ENCODE results near the gene MAPK1IP1L.
A peak's percentile ranks its signal among the peaks of the same experiment; 100 is the strongest.

The MAPK1IP1L gene

DNA sequence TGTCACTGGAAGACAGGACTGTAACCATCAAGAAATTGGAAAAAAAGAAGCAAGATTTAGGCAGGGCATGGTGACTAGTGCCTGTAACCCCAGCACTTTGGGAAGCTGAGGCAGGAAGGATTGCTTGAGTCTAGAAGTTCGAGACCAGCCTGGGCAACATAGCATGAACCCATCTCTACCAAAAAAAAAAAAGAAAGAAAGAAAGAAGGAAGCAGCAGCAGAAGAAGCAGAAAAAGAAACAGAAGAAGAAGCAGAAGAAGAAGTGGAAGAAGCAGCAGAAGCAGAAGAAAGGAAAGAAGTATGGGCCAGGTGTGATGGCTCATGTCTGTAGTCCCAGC lies 47.1 kb downstream of the MAPK1IP1L start:
- Mint-ChIP-seq H3K27ac (peak overlapping the region; percentile 94), H3K27me3 (no peaks in the 10 kb centered on the region), H3K4me3 (peak overlapping the region; percentile 9), H3K36me3 (peaks cover 2% of the 10 kb centered on the region), H3K9me3 (ENCODE audit: low read depth) (no peaks in the 10 kb centered on the region), H3K4me1 (ENCODE audit: low read depth) (peaks cover 40% of the 10 kb centered on the region)

DNA sequence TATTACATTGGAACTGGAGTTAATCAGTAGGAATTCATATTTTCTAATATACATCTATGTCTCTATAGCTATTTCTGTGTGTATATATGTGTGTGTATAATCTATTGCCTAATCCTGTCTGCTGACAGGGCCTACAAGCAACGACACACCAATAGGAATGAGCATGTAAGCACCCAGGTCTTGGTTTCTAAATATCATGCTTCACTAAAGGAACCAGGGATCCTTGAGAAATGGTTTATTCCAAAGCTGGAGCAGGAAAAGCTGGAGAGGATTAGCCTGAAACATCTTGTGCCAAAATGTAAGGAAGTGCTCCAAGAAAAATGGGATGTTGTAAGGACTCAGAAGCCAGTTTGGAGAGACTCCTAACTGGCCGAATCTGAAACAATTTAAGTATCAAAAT lies 48.3 kb downstream of the MAPK1IP1L start:
- Mint-ChIP-seq H3K27me3 (no peaks in the 10 kb centered on the region), H3K9me3 (ENCODE audit: low read depth) (peaks cover 4% of the 10 kb centered on the region), H3K4me3 (no peak overlapping the region), H3K27ac (no peak overlapping the region), H3K4me1 (ENCODE audit: low read depth) (peaks cover 50% of the 10 kb centered on the region), H3K36me3 (peaks cover 6% of the 10 kb centered on the region)

DNA sequence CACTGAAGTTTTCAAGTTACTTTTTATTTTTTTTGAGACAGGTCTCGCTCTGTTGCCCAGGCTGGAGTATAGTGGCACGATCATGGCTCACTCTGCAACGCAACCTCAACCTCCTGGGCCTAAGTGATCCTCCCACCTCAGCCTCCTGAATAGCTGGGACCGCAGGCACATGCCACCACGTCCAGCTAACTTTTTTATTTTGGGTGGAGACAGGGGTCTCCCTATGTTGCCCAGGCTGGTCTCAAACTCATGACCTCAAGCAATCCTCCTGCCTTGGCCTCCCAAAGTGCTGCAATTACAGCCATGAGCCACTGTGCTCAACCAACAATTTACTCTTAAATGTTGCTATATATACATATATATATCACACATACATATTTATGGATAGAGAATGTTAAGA lies 50.3 kb downstream of the MAPK1IP1L start:
- no peak overlapping the region for H3K4me3 Mint-ChIP-seq

DNA sequence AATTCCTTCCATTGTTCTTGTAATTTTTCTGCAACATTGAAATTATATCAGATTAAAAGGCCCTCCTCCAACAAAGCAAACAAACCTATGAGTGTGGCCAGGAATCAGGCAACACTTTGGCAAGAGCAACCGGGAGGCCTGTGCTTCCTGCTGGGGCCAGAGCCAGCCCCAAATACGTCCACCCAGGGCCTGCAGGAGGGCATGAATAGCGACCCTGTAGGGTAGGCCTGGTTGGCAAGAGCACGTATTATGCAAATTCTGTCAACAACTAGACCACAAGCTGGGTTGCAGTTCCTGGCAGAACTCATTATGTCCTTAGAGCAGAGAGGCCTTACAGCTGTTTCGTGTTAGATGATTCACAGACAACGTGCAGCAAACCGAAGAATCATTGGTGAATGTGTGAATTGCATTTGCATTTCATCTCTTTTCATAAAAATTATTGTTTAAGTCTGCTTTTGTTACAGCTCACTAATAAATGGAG lies 50.7 kb downstream of the MAPK1IP1L start:
- H3K9me3 Mint-ChIP-seq (ENCODE audit: low read depth): peaks cover 4% of the 10 kb centered on the region
- no peaks in the 10 kb centered on the region for H3K27me3 Mint-ChIP-seq
- peaks cover 49% of the 10 kb centered on the region for H3K4me1 Mint-ChIP-seq (ENCODE audit: low read depth)
- peaks cover 7% of the 10 kb centered on the region for H3K36me3 Mint-ChIP-seq
- H3K27ac Mint-ChIP-seq: peak overlapping the region; percentile 94
- peak overlapping the region; percentile 78 for H3K4me3 Mint-ChIP-seq

More for the DNA sequence above, 50.3 kb downstream of the MAPK1IP1L start:
- Mint-ChIP-seq H3K9me3 (ENCODE audit: low read depth) (peaks cover 4% of the 10 kb centered on the region), H3K27ac (no peak overlapping the region), H3K36me3 (peaks cover 7% of the 10 kb centered on the region), H3K27me3 (no peaks in the 10 kb centered on the region), H3K4me1 (ENCODE audit: low read depth) (peaks cover 52% of the 10 kb centered on the region)

DNA sequence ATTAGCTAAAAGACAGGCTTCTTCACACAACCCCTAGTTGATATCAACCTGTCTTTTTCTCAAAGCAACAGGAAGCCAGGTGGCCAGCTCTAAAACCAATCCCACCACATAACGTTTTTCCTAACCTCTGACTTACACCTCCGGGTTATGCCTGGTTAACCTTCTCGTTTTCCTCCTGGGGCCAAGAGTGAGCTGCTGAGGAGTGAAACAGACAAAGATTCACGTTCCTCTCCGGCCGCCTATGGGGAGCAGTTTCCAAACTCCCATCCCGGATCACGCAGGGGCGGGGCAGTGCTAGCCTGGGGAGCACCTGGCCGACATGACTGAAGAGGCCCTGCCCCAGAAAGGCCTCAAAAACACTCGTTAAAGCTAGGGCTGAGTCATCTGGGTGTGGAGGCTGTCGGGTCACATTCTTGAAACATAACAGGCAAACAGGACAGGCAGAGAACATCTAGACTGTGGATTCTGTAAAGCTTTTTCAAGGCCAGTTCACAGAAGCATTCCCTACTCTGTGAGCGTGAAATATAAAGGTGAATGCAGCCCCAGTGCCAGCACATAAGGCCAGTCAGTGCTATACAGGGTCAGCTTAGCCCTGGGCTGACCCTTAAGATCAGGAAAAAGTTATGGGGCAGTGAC lies 51.7 kb downstream of the MAPK1IP1L start:
- H3K27me3 Mint-ChIP-seq: no peaks in the 10 kb centered on the region
- peaks cover 7% of the 10 kb centered on the region for H3K36me3 Mint-ChIP-seq
- peaks cover 48% of the 10 kb centered on the region for H3K4me1 Mint-ChIP-seq (ENCODE audit: low read depth)
- H3K27ac Mint-ChIP-seq: peak overlapping the region; percentile 94
- H3K4me3 Mint-ChIP-seq: peak overlapping the region; percentile 78
- H3K9me3 Mint-ChIP-seq (ENCODE audit: low read depth): peaks cover 4% of the 10 kb centered on the region

DNA sequence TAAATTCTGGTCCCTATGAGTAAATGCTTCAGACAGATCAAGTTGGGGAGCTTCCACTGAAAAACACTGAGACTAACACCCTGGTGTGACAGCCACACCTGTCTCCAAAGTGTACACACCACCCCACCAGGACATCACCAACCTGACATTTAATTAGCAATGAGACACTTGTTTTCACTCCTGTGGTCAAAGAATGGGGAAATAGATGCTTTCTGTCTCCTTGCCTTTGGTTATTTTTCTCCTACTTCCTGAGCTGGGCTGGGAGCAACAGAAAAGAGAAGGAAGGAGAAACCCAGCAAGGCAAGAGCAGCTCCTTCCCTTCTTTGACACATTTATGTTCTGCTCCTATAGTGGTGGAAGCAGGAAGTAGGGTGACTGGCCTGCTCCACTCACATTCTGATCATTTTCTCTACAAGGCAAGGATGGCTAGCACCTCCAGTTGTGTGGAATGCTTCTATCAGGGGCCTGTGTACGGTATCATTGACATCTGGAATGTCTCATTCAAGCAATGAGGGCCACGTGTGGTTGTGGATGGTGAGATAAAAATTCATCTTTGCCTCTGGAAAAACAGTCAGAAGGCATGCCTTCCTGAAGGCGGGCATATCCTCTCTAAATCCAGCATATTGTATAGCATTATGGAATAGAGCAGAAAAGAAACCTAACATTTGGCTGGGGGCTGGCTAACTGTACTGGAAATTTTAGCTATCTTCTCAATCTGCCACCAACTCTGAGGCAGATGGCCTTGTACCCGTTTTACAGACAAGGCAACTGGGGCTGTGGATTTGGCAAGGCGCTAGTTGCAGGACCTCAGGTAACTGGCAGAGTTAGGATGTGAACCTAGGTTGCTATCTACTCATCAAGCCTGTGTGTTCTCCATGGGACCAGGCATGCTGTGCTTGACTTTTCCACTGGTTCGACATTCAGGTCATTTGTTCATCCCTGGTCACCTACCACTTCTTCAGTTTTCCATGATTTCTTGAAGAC lies 52.8 kb downstream of the MAPK1IP1L start:
- Mint-ChIP-seq H3K36me3 (peaks cover 5% of the 10 kb centered on the region), H3K9me3 (ENCODE audit: low read depth) (peaks cover 4% of the 10 kb centered on the region), H3K27me3 (no peaks in the 10 kb centered on the region), H3K27ac (peak overlapping the region; percentile 94), H3K4me1 (ENCODE audit: low read depth) (peaks cover 45% of the 10 kb centered on the region), H3K4me3 (peak overlapping the region; percentile 32)

DNA sequence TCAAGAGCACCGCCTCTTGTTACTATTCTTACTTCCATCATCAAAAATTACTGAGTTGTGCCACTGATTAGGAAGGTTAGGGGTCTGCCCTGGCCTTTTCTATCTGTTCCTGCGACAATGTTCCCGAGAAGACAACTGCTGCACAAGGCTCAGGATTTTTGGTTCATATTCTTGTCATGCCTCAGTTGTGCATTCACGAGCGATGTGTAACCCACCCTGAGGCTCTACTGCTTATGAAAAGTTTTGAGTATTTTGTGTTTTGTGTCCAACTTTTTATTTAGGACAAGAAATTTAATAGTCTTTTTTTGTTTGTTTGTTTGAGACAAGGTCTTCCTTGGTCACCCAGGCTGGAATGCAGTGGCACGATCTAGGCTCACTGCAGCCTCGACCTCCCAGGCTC lies 54.5 kb downstream of the MAPK1IP1L start:
- peaks cover 4% of the 10 kb centered on the region for H3K9me3 Mint-ChIP-seq (ENCODE audit: low read depth)
- no peak overlapping the region for H3K27ac Mint-ChIP-seq
- no peak overlapping the region for H3K4me3 Mint-ChIP-seq
- peaks cover 5% of the 10 kb centered on the region for H3K36me3 Mint-ChIP-seq
- H3K27me3 Mint-ChIP-seq: no peaks in the 10 kb centered on the region
- peaks cover 42% of the 10 kb centered on the region for H3K4me1 Mint-ChIP-seq (ENCODE audit: low read depth)

DNA sequence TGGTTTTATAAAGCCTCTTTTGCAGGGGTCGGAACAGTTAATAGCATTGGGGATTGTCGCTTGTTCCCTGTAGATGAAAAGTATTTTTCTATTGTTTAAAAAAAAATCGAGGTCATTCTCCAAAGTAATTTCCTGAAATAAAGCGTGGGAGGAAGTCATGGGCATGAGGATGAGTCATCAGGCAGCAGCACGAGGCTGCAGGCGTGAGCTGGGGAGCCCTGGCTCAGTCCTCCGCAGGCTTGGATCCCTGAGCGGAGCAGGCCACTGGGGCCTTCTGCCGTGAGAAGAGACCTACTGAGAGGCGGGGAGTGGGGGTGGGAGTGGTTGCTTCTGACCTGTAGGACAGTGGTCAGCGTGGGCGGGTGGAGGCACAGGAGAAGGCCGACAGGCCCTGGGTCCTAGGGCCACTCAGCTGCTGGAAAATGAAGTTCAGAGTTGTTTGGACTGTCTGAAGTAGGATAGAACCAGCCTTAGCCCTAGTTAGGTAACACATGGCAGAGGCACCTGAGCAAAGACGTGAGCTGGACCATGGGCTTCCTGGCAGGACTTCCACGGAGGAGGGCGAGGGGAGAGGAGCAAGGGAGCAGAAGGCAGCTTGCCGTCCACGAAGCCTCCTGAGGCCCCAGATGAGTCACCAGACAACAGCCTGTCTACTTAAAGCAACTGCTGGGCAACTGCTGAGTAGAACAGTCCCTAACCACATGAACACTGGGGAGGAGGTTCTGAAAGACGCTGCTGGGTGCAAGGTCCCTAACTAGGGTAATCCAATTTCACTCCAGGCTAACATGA lies 56.5 kb downstream of the MAPK1IP1L start:
- Mint-ChIP-seq H3K4me3 (no peak overlapping the region), H3K27ac (no peak overlapping the region), H3K4me1 (ENCODE audit: low read depth) (peaks cover 28% of the 10 kb centered on the region), H3K36me3 (peaks cover 8% of the 10 kb centered on the region), H3K27me3 (no peaks in the 10 kb centered on the region), H3K9me3 (ENCODE audit: low read depth) (peaks cover 4% of the 10 kb centered on the region)

DNA sequence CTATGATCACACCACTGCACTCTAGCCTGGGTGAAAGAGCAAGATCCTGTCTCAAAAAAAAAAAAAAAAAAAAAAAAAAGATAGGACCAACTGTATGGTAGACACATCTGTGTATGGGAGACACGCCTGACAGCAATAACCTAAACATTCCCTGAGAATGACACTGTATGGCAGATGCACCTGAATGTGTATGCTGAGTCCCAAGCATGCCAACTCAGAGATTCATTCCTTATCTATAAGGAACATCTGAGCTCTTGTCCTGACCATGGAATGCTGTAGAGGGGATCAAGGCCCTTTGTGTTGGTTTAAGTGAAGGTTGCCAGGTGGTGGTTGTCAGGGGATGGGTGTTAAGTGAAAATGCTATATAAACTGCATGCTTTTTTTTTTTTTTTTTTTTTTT lies 58.4 kb downstream of the MAPK1IP1L start:
- Mint-ChIP-seq H3K9me3 (ENCODE audit: low read depth) (no peaks in the 10 kb centered on the region), H3K27me3 (no peaks in the 10 kb centered on the region), H3K36me3 (peaks cover 4% of the 10 kb centered on the region), H3K4me3 (no peak overlapping the region), H3K27ac (no peak overlapping the region), H3K4me1 (ENCODE audit: low read depth) (peaks cover 12% of the 10 kb centered on the region)

DNA sequence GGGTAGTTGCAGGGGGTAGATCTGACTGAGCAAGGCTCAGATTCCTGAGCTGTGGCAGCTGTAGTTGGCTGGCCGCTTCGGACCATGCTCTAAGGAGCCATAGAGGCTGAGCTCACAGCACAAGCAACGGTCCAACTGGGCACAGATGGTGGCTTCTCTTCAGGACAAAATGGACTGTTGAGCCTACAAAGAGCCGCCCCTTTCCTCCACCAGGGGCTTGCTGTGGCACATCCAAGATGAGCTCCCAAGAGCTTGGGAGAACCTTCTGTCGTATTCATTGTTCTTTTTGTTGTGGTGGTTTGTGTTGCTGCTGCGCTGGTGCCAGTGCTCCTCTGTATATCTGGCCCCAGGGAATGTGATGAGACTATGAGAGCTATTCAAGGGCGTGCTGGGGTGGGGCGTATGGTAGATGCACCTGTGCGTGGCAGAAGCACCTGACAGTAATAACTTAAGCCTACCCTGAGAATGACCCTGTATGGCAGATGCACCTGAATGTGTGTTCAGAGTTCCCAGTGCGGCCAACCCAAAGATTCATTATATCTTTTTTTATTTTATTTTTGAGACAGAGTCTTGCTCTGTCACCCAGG lies 59.8 kb downstream of the MAPK1IP1L start:
- Mint-ChIP-seq H3K4me1 (ENCODE audit: low read depth) (peaks cover 10% of the 10 kb centered on the region), H3K9me3 (ENCODE audit: low read depth) (no peaks in the 10 kb centered on the region), H3K27me3 (no peaks in the 10 kb centered on the region), H3K27ac (no peak overlapping the region), H3K4me3 (no peak overlapping the region), H3K36me3 (peaks cover 2% of the 10 kb centered on the region)

DNA sequence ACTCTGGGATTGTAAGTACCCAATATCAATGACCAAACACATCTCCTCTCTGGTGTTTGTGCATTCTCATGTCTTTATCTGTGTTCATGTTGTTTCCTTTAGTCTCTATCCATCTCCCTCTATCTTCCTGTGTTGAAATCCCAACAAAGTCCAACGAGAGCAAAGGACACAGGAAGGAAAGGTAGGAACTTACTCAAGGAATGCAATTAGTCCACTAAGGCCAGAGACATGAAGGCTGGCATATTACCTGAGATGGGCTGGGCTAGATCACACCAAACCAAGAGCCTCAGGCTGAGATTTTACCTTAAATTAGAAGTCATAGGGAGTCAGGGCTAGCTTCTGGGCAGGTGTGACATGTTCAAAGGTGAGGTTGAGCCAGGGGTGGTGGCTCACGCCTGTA lies 63.3 kb downstream of the MAPK1IP1L start:
- no peaks in the 10 kb centered on the region for H3K9me3 Mint-ChIP-seq (ENCODE audit: low read depth)
- H3K4me3 Mint-ChIP-seq: no peak overlapping the region
- peaks cover 2% of the 10 kb centered on the region for H3K36me3 Mint-ChIP-seq
- no peak overlapping the region for H3K27ac Mint-ChIP-seq
- peaks cover 2% of the 10 kb centered on the region for H3K4me1 Mint-ChIP-seq (ENCODE audit: low read depth)
- H3K27me3 Mint-ChIP-seq: no peaks in the 10 kb centered on the region

DNA sequence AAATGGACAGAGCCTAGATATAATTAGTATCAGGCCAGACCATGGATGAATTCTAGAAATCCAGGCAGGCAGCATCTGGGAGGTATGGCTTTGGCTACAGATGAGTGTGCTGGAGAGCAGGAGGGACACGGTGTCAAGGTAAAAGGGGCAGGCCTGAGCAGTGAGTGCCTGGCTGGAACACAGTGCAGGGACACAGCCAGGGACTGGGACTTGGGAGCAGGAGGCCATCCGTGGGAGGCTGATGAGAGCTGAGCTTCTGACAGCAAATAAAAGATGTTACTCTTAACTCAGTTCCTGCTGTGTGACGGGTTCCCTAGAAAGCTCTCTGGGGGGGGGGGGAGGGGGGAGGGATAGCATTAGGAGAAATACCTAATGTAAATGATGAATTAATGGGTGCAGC lies 64.0 kb downstream of the MAPK1IP1L start:
- Mint-ChIP-seq H3K36me3 (peaks cover 2% of the 10 kb centered on the region), H3K4me3 (no peak overlapping the region), H3K27ac (no peak overlapping the region), H3K4me1 (ENCODE audit: low read depth) (peaks cover 2% of the 10 kb centered on the region), H3K27me3 (no peaks in the 10 kb centered on the region), H3K9me3 (ENCODE audit: low read depth) (no peaks in the 10 kb centered on the region)

DNA sequence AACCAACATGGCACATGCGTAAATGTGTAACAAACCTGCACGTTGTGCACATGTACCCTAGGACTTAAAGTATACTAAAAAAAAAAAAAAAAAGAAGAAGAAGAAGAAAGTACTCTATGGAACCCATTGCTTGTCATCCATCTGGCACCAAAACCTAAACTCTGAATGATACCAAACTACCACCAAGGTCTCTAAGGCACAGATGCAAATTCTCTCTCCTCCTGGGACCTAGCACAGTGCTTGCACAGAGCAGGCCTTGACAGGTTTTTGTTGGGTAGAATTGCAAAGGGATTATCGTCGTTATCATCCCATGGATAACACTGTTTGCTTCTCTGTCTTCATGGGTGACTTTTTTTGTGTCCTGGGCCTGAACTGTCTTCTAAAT lies 64.4 kb downstream of the MAPK1IP1L start:
- Mint-ChIP-seq H3K9me3 (ENCODE audit: low read depth) (no peaks in the 10 kb centered on the region), H3K36me3 (peaks cover 2% of the 10 kb centered on the region), H3K27me3 (no peaks in the 10 kb centered on the region), H3K4me1 (ENCODE audit: low read depth) (peaks cover 2% of the 10 kb centered on the region), H3K27ac (no peak overlapping the region), H3K4me3 (no peak overlapping the region)

DNA sequence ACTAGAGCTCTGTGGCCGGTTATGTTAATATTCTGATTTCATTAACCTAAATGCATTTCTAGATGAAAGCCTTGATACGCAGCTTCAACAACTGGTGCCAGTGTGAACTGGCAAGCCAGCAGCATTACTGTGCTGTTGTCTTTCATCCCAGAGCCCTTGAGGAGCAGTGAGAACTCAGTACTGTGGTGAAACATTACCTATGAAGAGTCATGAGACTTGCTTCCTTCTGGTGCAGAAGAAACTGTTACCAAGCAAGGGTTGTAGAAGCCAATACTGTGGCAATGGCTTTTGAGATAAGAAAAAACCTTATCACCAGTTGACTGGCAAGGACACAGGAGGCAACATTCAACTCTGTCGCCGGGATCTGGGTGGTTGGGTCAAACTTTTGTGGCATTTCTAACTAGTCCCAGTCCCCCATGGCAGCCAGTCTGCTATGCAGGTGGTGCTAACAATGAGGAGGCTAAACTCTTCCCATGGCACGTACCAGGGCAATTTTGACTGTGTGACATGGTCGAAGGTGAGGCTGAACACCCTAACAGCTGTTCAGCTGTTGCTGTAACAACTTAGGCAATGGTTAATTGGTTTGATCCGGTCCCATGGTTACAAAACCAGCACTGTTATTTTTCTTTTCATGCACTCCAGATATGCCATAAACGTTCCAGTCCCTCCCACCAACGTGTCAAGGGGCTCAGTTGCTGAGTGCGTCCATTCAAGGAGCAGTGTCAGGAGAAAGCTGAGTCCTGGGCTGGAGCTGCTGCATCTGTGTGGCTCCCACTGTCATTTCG lies 65.0 kb downstream of the MAPK1IP1L start:
- H3K4me3 Mint-ChIP-seq: no peak overlapping the region
- no peaks in the 10 kb centered on the region for H3K9me3 Mint-ChIP-seq (ENCODE audit: low read depth)
- no peaks in the 10 kb centered on the region for H3K36me3 Mint-ChIP-seq
- no peaks in the 10 kb centered on the region for H3K27me3 Mint-ChIP-seq
- H3K27ac Mint-ChIP-seq: no peak overlapping the region
- H3K4me1 Mint-ChIP-seq (ENCODE audit: low read depth): peaks cover 2% of the 10 kb centered on the region
